ENCODE data around the gene PRDM12. TPM values are rescaled to one million over a fixed set of nuclear protein-coding genes. Genes with fewer than 3 reads are reported as not detected.

PRDM12 gene
- polyA plus RNA-seq, 1 of the 3 experiments (the other 2 are of a cell fraction) = 0.08 TPM

DNA sequence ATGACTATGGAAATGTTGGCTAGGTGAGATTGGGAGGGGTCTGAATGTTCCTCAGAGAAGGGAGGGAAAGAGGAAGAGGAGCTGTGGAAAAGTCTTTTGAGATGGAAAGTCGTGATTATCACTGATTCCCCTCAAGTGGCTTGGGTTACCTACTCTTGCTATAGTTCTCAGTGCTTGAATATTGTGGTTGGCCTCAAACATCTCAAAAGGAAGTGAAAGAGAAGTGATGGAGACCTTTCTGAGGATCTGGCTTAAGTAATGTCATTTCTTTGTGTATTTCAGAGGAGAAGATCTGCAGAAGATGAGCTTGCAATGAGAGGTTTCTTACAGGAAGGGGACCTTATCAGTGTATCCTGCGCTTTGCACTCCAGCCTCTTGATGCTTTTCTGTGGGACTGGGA, 34.7 kb downstream of the PRDM12 start:
- H3K4me2 ChIP-seq = no peak overlapping the region
- WGBS (ENCODE audit: low lambda C conversion rate) = 100% methylated on average over 2 of the region's 2 CpGs
- TF ChIP-seq ELF1 (IDR thresholded peaks at IDR 0.05) (no peak), RFX5 (IDR thresholded peaks at IDR 0.05; ENCODE audit: low read length) (no peak), RCOR1 (IDR thresholded peaks at IDR 0.05; ENCODE audit: low read length) (no peak), NRF1 (IDR thresholded peaks at IDR 0.05; ENCODE audit: low read depth, low read length) (no peak), TCF12 (IDR thresholded peaks at IDR 0.05) (no peak), EP300 (IDR thresholded peaks at IDR 0.05; ENCODE audit: borderline replicate concordance in 1 of 2, low read depth in 1 of 2, low read length in 1 of 2) (no peak)
- H3K27me3 ChIP-seq (ENCODE audit: insufficient read depth) = no peaks in the 10 kb centered on the region
- peaks cover 44% of the 10 kb centered on the region for H3K79me2 ChIP-seq (ENCODE audit: insufficient read depth)
- H3K27ac ChIP-seq (ENCODE audit: low read depth in 2 of 2, low read length in 1 of 2) = no peak overlapping the region
- H3K9me2 ChIP-seq = no peaks in the 10 kb centered on the region
- H3K9me3 ChIP-seq = no peaks in the 10 kb centered on the region
- ChIA-PET CTCF (interaction anchor here (1.1 to 10.5 kb wide), 6 partner anchors 9 to 347 kb away, joined by 3 to 58 read pairs (median 4); no protein-coding TSS in a partner anchor), POLR2A (no interaction called here)
- no peak for DNase-seq
- H2AFZ ChIP-seq (ENCODE audit: low read depth) = no peak overlapping the region
- peaks cover 0 to 18% of the 10 kb centered on the region in 2 experiments; a peak in 2 of 4 replicates for H3K4me1 ChIP-seq (ENCODE audit: control insufficient read depth in 1 of 2, insufficient read depth in 2 of 2, low read depth in 1 of 2, low read length in 1 of 2)
- H3F3A ChIP-seq (replicated peaks; ENCODE audit: insufficient read depth) = peaks cover 12% of the 10 kb centered on the region
- no peak overlapping the region for H3K9ac ChIP-seq
- H3K36me3 ChIP-seq (replicated peaks in 1 of 2; ENCODE audit: control insufficient read depth in 1 of 2, insufficient read depth in 2 of 2, low read length in 1 of 2) = peaks cover 32 to 48% of the 10 kb centered on the region in 2 experiments
- no peak overlapping the region for H3K4me3 ChIP-seq (ENCODE audit: low read depth in 2 of 2, low read length in 1 of 2)
- peaks cover 4% of the 10 kb centered on the region for H4K20me1 ChIP-seq (ENCODE audit: insufficient read depth)

DNA sequence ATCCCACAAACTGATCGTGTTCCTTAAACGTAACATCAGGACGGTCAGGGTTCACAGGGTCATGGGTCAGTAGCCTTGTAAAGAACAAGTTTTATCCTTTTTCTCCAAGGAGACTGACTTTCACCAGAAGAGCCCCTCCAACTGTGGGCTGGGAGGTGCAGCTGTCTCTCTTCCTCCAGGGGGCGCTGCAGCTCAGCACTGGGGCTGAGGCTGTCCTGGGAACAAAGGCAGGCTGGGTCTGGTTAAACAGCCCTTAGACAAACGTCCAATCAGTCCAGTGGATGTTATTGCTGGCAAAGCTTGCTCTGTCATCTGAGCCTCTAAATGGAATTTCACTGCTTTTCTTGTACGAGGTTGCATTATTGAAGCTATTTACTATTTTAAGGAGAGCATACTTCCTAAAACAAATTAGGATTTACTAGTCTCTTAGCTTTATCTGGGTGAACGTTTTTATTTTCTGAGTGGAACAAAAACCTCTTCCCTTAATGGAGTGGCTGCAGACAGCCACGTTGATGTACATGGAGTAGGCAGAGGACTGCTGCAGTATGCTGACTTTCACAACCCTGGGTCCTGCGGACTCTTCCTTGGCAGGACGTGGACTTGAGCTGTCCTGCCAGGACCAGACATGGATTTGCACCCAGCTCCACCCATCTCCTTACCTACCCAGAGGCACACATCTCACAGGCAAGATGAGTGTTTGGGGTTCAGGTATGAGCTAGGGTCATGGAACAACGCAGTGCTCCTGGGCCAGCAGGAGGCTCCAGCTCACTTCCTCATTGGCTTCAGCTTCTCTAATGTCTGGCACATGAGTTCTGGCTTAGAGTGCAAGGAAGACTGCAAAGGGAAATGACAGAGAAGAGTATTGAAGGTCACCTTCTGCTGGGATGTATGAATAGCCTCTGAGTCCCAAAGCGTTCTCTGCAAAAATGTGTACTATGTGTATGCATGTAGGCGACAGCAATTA, 36.9 kb downstream of the PRDM12 start:
- peaks cover 39 to 51% of the 10 kb centered on the region in 2 experiments for H3K36me3 ChIP-seq (replicated peaks in 1 of 2; ENCODE audit: control insufficient read depth in 1 of 2, insufficient read depth in 2 of 2, low read length in 1 of 2)
- peak overlapping the region in 1 of 2 experiments; percentile 32; a peak in 1 of 4 replicates for H3K4me3 ChIP-seq (ENCODE audit: low read depth in 2 of 2, low read length in 1 of 2)
- H3K4me2 ChIP-seq = no peak overlapping the region
- WGBS (ENCODE audit: low lambda C conversion rate) = 62% methylated on average over 13 of the region's 13 CpGs
- no peaks in the 10 kb centered on the region for H3K9me2 ChIP-seq
- CTCF ChIA-PET = interaction anchor here (0.6 to 11.9 kb wide), 40 partner anchors 7 to 352 kb away, joined by 3 to 177 read pairs (median 4); no protein-coding TSS in a partner anchor
- peaks cover 12% of the 10 kb centered on the region for H3F3A ChIP-seq (replicated peaks; ENCODE audit: insufficient read depth)
- H3K27ac ChIP-seq (ENCODE audit: low read depth in 2 of 2, low read length in 1 of 2) = peak overlapping the region; percentile 11 to 42; a peak in 2 of 4 replicates
- no peak overlapping the region for H3K9ac ChIP-seq
- TF ChIP-seq, protein P1, sequence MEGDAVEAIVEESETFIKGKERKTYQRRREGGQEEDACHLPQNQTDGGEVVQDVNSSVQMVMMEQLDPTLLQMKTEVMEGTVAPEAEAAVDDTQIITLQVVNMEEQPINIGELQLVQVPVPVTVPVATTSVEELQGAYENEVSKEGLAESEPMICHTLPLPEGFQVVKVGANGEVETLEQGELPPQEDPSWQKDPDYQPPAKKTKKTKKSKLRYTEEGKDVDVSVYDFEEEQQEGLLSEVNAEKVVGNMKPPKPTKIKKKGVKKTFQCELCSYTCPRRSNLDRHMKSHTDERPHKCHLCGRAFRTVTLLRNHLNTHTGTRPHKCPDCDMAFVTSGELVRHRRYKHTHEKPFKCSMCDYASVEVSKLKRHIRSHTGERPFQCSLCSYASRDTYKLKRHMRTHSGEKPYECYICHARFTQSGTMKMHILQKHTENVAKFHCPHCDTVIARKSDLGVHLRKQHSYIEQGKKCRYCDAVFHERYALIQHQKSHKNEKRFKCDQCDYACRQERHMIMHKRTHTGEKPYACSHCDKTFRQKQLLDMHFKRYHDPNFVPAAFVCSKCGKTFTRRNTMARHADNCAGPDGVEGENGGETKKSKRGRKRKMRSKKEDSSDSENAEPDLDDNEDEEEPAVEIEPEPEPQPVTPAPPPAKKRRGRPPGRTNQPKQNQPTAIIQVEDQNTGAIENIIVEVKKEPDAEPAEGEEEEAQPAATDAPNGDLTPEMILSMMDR (IDR thresholded peaks at IDR 0.05) = peak; percentile 98
- no peak for TF ChIP-seq RFX5 (IDR thresholded peaks at IDR 0.05; ENCODE audit: low read length)
- no peak for TF ChIP-seq MXI1 (IDR thresholded peaks at IDR 0.05; ENCODE audit: low read depth, low read length)
- peak; percentile 36; the same call in 1 of the 2 replicates for TF ChIP-seq SIN3A (IDR thresholded peaks at IDR 0.05; ENCODE audit: borderline replicate concordance, low read depth, low read length)
- TF ChIP-seq SMC3 (IDR thresholded peaks at IDR 0.05; ENCODE audit: low read depth, low read length) = peak; percentile 68
- peak; percentile 70 for TF ChIP-seq RAD21 (IDR thresholded peaks at IDR 0.05; ENCODE audit: low read length)
- DNase-seq = peak; percentile 79
- POLR2A ChIA-PET = interaction anchor here (1.0 to 1.3 kb wide), 2 partner anchors 8 kb away, joined by 3 read pairs; partner anchors contain the start of gene EXOSC2
- H3K4me1 ChIP-seq (ENCODE audit: control insufficient read depth in 1 of 2, insufficient read depth in 2 of 2, low read depth in 1 of 2, low read length in 1 of 2) = peaks cover 0 to 7% of the 10 kb centered on the region in 2 experiments; a peak in 2 of 4 replicates
- H2AFZ ChIP-seq (ENCODE audit: low read depth) = no peak overlapping the region
- H4K20me1 ChIP-seq (ENCODE audit: insufficient read depth) = peaks cover 4% of the 10 kb centered on the region; the same call in 1 of the 2 replicates
- H3K27me3 ChIP-seq (ENCODE audit: insufficient read depth) = no peaks in the 10 kb centered on the region
- H3K79me2 ChIP-seq (ENCODE audit: insufficient read depth) = peaks cover 21% of the 10 kb centered on the region
- no peaks in the 10 kb centered on the region for H3K9me3 ChIP-seq

Measured in SK-N-SH (cell line).